ENCODE measurements around the gene DDX60. TPM values are rescaled to one million over a fixed set of nuclear protein-coding genes. Genes with fewer than 3 reads are reported as not detected.
A peak's percentile ranks its signal among the peaks of the same experiment; 100 is the strongest.

Gene DDX60
- total and polyA plus RNA-seq, 10 of the 15 experiments (the other 5 are each of a cell fraction or from before 2014, with no cell fraction given), result 2.7 to 28.4 (median 6.3) TPM

DNA sequence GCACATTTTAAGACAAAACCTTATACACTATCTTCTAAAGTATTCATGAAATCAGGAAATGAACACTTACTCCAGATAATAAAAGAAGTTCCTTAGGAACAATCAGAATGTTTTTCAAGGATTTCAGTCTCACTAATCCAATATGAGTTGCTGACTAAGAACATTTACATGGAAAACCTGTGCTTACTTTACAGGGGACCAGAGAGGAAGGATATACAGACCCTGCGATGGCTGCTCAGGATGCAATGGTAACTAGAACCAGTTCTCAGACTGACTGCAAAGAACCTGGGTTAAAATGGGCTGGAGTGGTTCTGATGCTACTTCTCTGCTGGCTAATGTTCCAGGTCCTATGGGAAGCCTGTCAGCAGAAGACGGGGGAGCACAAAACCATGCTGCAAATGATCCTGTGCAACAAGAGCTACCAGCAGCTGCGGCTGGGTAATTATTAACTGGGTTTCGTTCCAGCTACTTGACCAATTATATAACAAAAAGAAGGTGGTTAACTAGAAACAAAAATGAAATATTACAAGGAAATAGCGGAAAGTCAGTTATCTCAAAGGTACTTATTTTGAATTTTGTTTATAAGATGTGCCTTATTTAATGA lies 140.9 kb downstream of the DDX60 start:
- ChIA-PET CTCF (interaction anchor here (0.6 kb wide), 1 partner anchor 1449 kb away, joined by 3 read pairs; no protein-coding TSS in a partner anchor), RAD21 (ENCODE audit: unreplicated experiment) (no interaction called here), POLR2A (interaction anchor here (0.5 kb wide), 1 partner anchor 118 kb away, joined by 6 read pairs; no protein-coding TSS in a partner anchor), SMC1A (ENCODE audit: uncharacterized antibody, unreplicated experiment) (no interaction called here)
- no peak overlapping the region for H3K4me2 ChIP-seq (ENCODE audit: control insufficient read depth, insufficient read depth)
- H3K79me2 ChIP-seq (ENCODE audit: control insufficient read depth, insufficient read depth, low read length), result no peaks in the 10 kb centered on the region
- no peak overlapping the region for H3K27ac ChIP-seq (ENCODE audit: control insufficient read depth, insufficient read depth)
- H3K4me3 ChIP-seq, result no peak overlapping the region
- H3K27me3 ChIP-seq (replicated peaks in 1 of 2; ENCODE audit: control insufficient read depth in 2 of 2, insufficient read depth in 2 of 2, low read length in 1 of 2), result no peaks in the 10 kb centered on the region; a peak in 1 of 4 replicates
- TF ChIP-seq, protein P1, sequence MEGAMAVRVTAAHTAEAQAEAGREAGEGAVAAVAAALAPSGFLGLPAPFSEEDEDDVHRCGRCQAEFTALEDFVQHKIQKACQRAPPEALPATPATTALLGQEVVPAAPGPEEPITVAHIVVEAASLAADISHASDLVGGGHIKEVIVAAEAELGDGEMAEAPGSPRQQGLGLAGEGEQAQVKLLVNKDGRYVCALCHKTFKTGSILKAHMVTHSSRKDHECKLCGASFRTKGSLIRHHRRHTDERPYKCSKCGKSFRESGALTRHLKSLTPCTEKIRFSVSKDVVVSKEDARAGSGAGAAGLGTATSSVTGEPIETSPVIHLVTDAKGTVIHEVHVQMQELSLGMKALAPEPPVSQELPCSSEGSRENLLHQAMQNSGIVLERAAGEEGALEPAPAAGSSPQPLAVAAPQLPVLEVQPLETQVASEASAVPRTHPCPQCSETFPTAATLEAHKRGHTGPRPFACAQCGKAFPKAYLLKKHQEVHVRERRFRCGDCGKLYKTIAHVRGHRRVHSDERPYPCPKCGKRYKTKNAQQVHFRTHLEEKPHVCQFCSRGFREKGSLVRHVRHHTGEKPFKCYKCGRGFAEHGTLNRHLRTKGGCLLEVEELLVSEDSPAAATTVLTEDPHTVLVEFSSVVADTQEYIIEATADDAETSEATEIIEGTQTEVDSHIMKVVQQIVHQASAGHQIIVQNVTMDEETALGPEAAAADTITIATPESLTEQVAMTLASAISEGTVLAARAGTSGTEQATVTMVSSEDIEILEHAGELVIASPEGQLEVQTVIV (IDR thresholded peaks at IDR 0.05; ENCODE audit: borderline replicate concordance, partially characterized antibody), result no peak
- no peak for TF ChIP-seq TCF3 (IDR thresholded peaks at IDR 0.05; ENCODE audit: borderline replicate concordance, insufficient read depth, low read depth, low read length)
- TF ChIP-seq SREBF2 (IDR thresholded peaks at IDR 0.05; ENCODE audit: low read length), result no peak
- no peak for TF ChIP-seq JUND (IDR thresholded peaks at IDR 0.05; ENCODE audit: low read depth, low read length)
- no peak for TF ChIP-seq PAX8 (IDR thresholded peaks at IDR 0.05)
- TF ChIP-seq ZBED1 (IDR thresholded peaks at IDR 0.05; ENCODE audit: borderline replicate concordance), result no peak
- TF ChIP-seq, protein P2, sequence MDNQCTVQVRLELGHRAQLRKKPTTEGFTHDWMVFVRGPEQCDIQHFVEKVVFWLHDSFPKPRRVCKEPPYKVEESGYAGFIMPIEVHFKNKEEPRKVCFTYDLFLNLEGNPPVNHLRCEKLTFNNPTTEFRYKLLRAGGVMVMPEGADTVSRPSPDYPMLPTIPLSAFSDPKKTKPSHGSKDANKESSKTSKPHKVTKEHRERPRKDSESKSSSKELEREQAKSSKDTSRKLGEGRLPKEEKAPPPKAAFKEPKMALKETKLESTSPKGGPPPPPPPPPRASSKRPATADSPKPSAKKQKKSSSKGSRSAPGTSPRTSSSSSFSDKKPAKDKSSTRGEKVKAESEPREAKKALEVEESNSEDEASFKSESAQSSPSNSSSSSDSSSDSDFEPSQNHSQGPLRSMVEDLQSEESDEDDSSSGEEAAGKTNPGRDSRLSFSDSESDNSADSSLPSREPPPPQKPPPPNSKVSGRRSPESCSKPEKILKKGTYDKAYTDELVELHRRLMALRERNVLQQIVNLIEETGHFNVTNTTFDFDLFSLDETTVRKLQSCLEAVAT (IDR thresholded peaks at IDR 0.05), result no peak
- H3K9ac ChIP-seq (ENCODE audit: control insufficient read depth, insufficient read depth, low read length), result no peak overlapping the region
- peak; percentile 34; the same call in 1 of the 3 replicates for ATAC-seq
- H4K20me1 ChIP-seq (ENCODE audit: control insufficient read depth, insufficient read depth), result no peaks in the 10 kb centered on the region
- intact Hi-C loops (cut with micrococcal nuclease; ENCODE audit: unreplicated experiment), result no loop called here
- WGBS (ENCODE audit: insufficient coverage, insufficient replicate concordance, low lambda C conversion rate, missing lambda C conversion rate), result 71% methylated on average over 5 of the region's 5 CpGs
- in situ Hi-C loops (cut with MboI), result no loop called here
- H3K36me3 ChIP-seq (ENCODE audit: control insufficient read depth in 2 of 2, insufficient read depth in 2 of 2, low read length in 1 of 2), result no peaks in the 10 kb centered on the region
- no peaks in the 10 kb centered on the region for H3K4me1 ChIP-seq (ENCODE audit: control insufficient read depth, insufficient read depth, low read length)
- no peak for FAIRE-seq
- no TSS peak for BruUV-seq (replicated peaks)
- no peak overlapping the region for H2AFZ ChIP-seq (ENCODE audit: control insufficient read depth, low read depth, low read length)
- no peaks in the 10 kb centered on the region for H3K9me3 ChIP-seq (replicated peaks; ENCODE audit: control insufficient read depth, insufficient read depth, low read length)
- DNase-seq (ENCODE audit: low read depth, low spot score), result no peak
